ENCODE results near the gene RIMOC1. TPM values are rescaled to one million over a fixed set of nuclear protein-coding genes. Genes with fewer than 3 reads are reported as not detected.

The RIMOC1 gene
- total RNA-seq, 1 donor from 2014 or later = 24.2 TPM

GRCh38 chr5:41951224-41951623 is 47.1 kb downstream of the RIMOC1 start:
- intact Hi-C loops (cut with micrococcal nuclease) = no loop called here

Other genes with a start within 250 kb of the RIMOC1 start
- gene OXCT1, start 33.9 kb upstream of the RIMOC1 start, total RNA-seq = 64.6 and 69.1 TPM in 2 replicates
- gene FBXO4, start 20.9 kb downstream of the RIMOC1 start, total RNA-seq = 13.0 and 15.8 TPM in 2 replicates

All from T-helper 2 cell treated with Interferon-gamma antibody and Interleukin-4, amounts not matched to agents 100 ng/mL and 5 ng/mL, for 36 hours (primary cell).